ENCODE results near the gene KCNMB4.

- TF ChIP-seq EZH2phosphoT487 (IDR thresholded peaks at IDR 0.05; ENCODE audit: borderline replicate concordance, low read depth), result no peak
- no peak for TF ChIP-seq CTCF (IDR thresholded peaks at IDR 0.05)
- TF ChIP-seq EP300 (IDR thresholded peaks at IDR 0.05; ENCODE audit: borderline replicate concordance in 1 of 2, low read depth in 1 of 2, low read length in 1 of 2), result no peak
- TF ChIP-seq RFX5 (IDR thresholded peaks at IDR 0.05; ENCODE audit: low read length), result no peak
- no peak for TF ChIP-seq FOXJ3 (CRISPR knock-in tag; IDR thresholded peaks at IDR 0.05)
- TF ChIP-seq MAX (IDR thresholded peaks at IDR 0.05; ENCODE audit: low read depth), result no peak
- TF ChIP-seq YY1 (IDR thresholded peaks at IDR 0.05; ENCODE audit: low read depth), result no peak
- TF ChIP-seq RXRA (IDR thresholded peaks at IDR 0.05; ENCODE audit: borderline replicate concordance, low read depth), result no peak
- TF ChIP-seq RAD21 (IDR thresholded peaks at IDR 0.05; ENCODE audit: low read length), result no peak
- no peak for TF ChIP-seq RCOR1 (IDR thresholded peaks at IDR 0.05; ENCODE audit: low read length)
- TF ChIP-seq ZBTB33 (IDR thresholded peaks at IDR 0.05; ENCODE audit: borderline replicate concordance, low read depth), result no peak
- TF ChIP-seq POLR2AphosphoS5 (IDR thresholded peaks at IDR 0.05; ENCODE audit: low read depth, low read length), result no peak
Measured at GRCh38 chr12:70468741-70469140, 102.7 kb downstream of the KCNMB4 start.
